ENCODE data around the gene CREB5. TPM values are rescaled to one million over a fixed set of nuclear protein-coding genes. Genes with fewer than 3 reads are reported as not detected.

The CREB5 gene
- total and polyA plus RNA-seq, 2 of the 8 experiments (the other 6 are each of a cell fraction or from before 2014, with no cell fraction given): 2.4 to 2.7 TPM

- Histone ChIP-seq H4K8ac (ENCODE audit: extremely low read depth, insufficient read depth, low read length) (no peak overlapping the region), H2AFZ (ENCODE audit: low read length) (no peak overlapping the region), H3K27ac (ENCODE audit: low read depth, low read length) (no peak overlapping the region), H3K79me1 (ENCODE audit: low read depth, low read length) (no peaks in the 10 kb centered on the region), H3K18ac (ENCODE audit: extremely low read depth, low read length) (no peak overlapping the region), H3K4me3 (ENCODE audit: extremely low read depth in 1 of 4, insufficient read depth in 2 of 4, low read depth in 3 of 4, low read length in 4 of 4) (no peak overlapping the region), H2AK5ac (ENCODE audit: low read depth, low read length) (no peak overlapping the region), H2BK15ac (ENCODE audit: low read length) (no peak overlapping the region), H3K4me2 (ENCODE audit: insufficient read depth in 1 of 2, low read depth in 2 of 2, low read length in 2 of 2) (no peak overlapping the region), H3K23ac (ENCODE audit: insufficient read length) (no peak overlapping the region), H2BK12ac (ENCODE audit: low read depth, low read length) (no peak overlapping the region), H3K9me3 (ENCODE audit: insufficient read depth in 2 of 2, low read depth in 1 of 2, low read length in 1 of 2) (no peaks in the 10 kb centered on the region), H3K4me1 (replicated peaks in 1 of 4; ENCODE audit: control insufficient read depth in 3 of 4, insufficient read depth in 4 of 4, low read length in 3 of 4) (peaks cover 0 to 9% (median 5%) of the 10 kb centered on the region in 4 experiments; a peak in 3 of 7 replicates), H4K5ac (ENCODE audit: insufficient read length, low read depth, low read length) (no peak overlapping the region), H2BK5ac (ENCODE audit: low read depth, low read length) (no peak overlapping the region), H3K27me3 (replicated peaks in 1 of 4; ENCODE audit: control insufficient read depth in 3 of 4, extremely low read depth in 1 of 4, insufficient read depth in 3 of 4, low read length in 3 of 4) (no peaks in the 10 kb centered on the region), H3K36me3 (ENCODE audit: control insufficient read depth in 2 of 4, insufficient read depth in 4 of 4, low read length in 3 of 4) (no peaks in the 10 kb centered on the region; a peak in 1 of 8 replicates), H2BK120ac (replicated peaks; ENCODE audit: low read depth, low read length) (no peak overlapping the region), H2BK20ac (ENCODE audit: low read length) (no peak overlapping the region), H4K91ac (replicated peaks; ENCODE audit: insufficient read length, low read length) (no peak overlapping the region), H3K79me2 (ENCODE audit: control insufficient read depth in 1 of 2, insufficient read depth in 2 of 2, low read length in 2 of 2) (no peaks in the 10 kb centered on the region), H4K20me1 (replicated peaks in 1 of 2; ENCODE audit: control insufficient read depth in 1 of 2, insufficient read depth in 2 of 2, low read length in 2 of 2) (no peaks in the 10 kb centered on the region), H3K56ac (replicated peaks; ENCODE audit: insufficient read length, low read depth, low read length) (no peak overlapping the region), H3K9ac (replicated peaks in 1 of 4; ENCODE audit: extremely low read depth in 1 of 4, low read depth in 3 of 4, low read length in 3 of 4) (no peak overlapping the region), H3K14ac (ENCODE audit: insufficient read length) (no peak overlapping the region), H3K23me2 (ENCODE audit: low read depth, low read length) (no peaks in the 10 kb centered on the region), H3K4ac (replicated peaks; ENCODE audit: insufficient read length, low read depth, low read length) (no peak overlapping the region)
- CTCF ChIA-PET (ENCODE audit: partially characterized antibody): interaction anchor here (0.6 to 1.2 kb wide), 3 partner anchors 26 to 329 kb away, joined by 3 to 4 read pairs (median 3); no protein-coding TSS in a partner anchor
- POLR2A ChIA-PET (ENCODE audit: partially characterized antibody): interaction anchor here (0.6 kb wide), 1 partner anchor 68 kb away, joined by 3 read pairs; no protein-coding TSS in a partner anchor
- FAIRE-seq: no peak
- DNase-seq (ENCODE audit: low read depth in 1 of 2, low spot score in 2 of 2): no peak
- WGBS, 2 experiments (ENCODE audit: extremely low coverage in 1 of 2, insufficient coverage in 1 of 2, insufficient read length in 1 of 2, insufficient replicate concordance in 2 of 2, low coverage in 1 of 2, low lambda C conversion rate in 2 of 2, missing lambda C conversion rate in 1 of 2): 89% methylated on average over 1 of the region's 1 CpG; no CpG with 5 or more reads in 1 of the 2 experiments
- TF ChIP-seq CTCF (IDR thresholded peaks at IDR 0.05; ENCODE audit: control extremely low read depth in 1 of 3, insufficient read depth in 1 of 3, low read depth in 1 of 3, low read length in 3 of 3): no peak
- TF ChIP-seq ZNF274 (IDR thresholded peaks at IDR 0.05; ENCODE audit: borderline replicate concordance, extremely low read depth, low read length): no peak
- no peak for TF ChIP-seq RXRA (IDR thresholded peaks at IDR 0.05; ENCODE audit: insufficient read depth, low read depth, low read length)
- no peak for TF ChIP-seq TCF12 (IDR thresholded peaks at IDR 0.05; ENCODE audit: low read depth, low read length)
- no peak for TF ChIP-seq SIRT6 (IDR thresholded peaks at IDR 0.05; ENCODE audit: low read length)
- TF ChIP-seq MAX (IDR thresholded peaks at IDR 0.05): no peak
- TF ChIP-seq YY1 (IDR thresholded peaks at IDR 0.05; ENCODE audit: low read depth, low read length): no peak
- TF ChIP-seq NRF1 (IDR thresholded peaks at IDR 0.05; ENCODE audit: low read depth, low read length): no peak
- TF ChIP-seq KDM5A (IDR thresholded peaks at IDR 0.05; ENCODE audit: low read length): no peak
- TF ChIP-seq TBP (IDR thresholded peaks at IDR 0.05; ENCODE audit: low read depth, low read length): no peak
- no peak for TF ChIP-seq HDAC6 (IDR thresholded peaks at IDR 0.05; ENCODE audit: low read depth, low read length)
- TF ChIP-seq SP1 (IDR thresholded peaks at IDR 0.05; ENCODE audit: low read depth, low read length): no peak
- TF ChIP-seq PHF8 (conservative IDR thresholded peaks at IDR 0.05; ENCODE audit: low read depth, low read length): no peak
These were observed 294.3 kb downstream of the CREB5 start for GRCh38 chr7:28706584-28706983.
